ENCODE measurements around the gene GATA1.

GATA1 gene

DNA sequence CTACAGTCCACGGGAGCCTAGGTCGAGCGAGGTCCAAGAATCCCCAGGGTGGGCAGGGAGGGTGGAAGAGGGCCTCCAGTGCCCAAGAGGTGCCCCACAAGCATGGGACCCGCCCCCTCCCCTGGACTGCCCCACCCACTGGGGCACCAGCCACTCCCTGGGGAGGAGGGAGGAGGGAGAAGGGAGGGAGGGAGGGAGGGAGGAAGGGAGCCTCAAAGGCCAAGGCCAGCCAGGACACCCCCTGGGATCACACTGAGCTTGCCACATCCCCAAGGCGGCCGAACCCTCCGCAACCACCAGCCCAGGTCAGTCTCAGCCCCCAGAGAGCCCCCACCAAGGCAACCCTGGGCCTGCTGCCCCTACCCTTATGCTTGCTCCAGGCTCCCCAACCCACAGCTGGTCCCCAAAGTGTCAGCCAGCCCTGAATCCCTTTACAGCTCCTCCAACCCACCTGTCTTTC lies at the start of gene GATA1:
Gene GATA1 (plus strand): TSS at position 250 of the 460 bp plus-strand sequence. CDS start 4,520 bp downstream, outside the sequence.
- DNase-seq (ENCODE audit: insufficient read length, low spot score) = no peak
- TF ChIP-seq CTCF (IDR thresholded peaks at IDR 0.05; ENCODE audit: insufficient read depth, missing control alignments) = no peak
- no peak for FAIRE-seq

- DNase-seq (ENCODE audit: insufficient read length, low spot score) (no peak), FAIRE-seq (no peak)
- TF ChIP-seq CTCF (IDR thresholded peaks at IDR 0.05; ENCODE audit: insufficient read depth, missing control alignments) = no peak
These were observed 49.5 kb upstream of the GATA1 start for GRCh38 chrX:48736878-48737212.

- no peak for TF ChIP-seq CTCF (IDR thresholded peaks at IDR 0.05; ENCODE audit: insufficient read depth, missing control alignments)
- FAIRE-seq (no peak), DNase-seq (ENCODE audit: insufficient read length, low spot score) (peak; percentile 25)
These were observed 49.0 kb upstream of the GATA1 start for GRCh38 chrX:48737213-48737938.

- TF ChIP-seq CTCF (IDR thresholded peaks at IDR 0.05; ENCODE audit: insufficient read depth, missing control alignments) = no peak
- FAIRE-seq (no peak), DNase-seq (ENCODE audit: insufficient read length, low spot score) (no peak)
These were observed 48.5 kb upstream of the GATA1 start for GRCh38 chrX:48737940-48738339.

DNA sequence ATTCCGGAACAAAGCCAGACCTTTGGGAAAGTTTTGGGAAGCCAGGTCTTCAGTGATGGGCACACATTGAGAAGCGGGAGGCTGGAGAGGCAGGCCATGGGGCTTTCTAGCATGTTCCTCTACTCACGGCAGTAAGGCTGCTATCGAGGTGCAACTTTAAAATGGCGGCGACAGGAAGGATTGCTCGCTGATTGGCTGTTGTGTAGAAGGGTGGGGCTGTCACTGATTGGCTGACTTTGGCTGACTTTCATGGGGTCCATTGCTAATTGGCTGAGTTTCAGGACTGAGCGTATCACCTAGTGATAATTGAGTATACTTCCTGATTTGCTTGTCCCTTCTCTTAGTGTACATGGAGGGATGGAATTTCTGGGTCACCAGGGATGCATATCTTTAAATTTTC lies 44.6 kb upstream of the GATA1 start:
- FAIRE-seq (no peak), DNase-seq (ENCODE audit: insufficient read length, low spot score) (no peak)
- no peak for TF ChIP-seq CTCF (IDR thresholded peaks at IDR 0.05; ENCODE audit: insufficient read depth, missing control alignments)

DNA sequence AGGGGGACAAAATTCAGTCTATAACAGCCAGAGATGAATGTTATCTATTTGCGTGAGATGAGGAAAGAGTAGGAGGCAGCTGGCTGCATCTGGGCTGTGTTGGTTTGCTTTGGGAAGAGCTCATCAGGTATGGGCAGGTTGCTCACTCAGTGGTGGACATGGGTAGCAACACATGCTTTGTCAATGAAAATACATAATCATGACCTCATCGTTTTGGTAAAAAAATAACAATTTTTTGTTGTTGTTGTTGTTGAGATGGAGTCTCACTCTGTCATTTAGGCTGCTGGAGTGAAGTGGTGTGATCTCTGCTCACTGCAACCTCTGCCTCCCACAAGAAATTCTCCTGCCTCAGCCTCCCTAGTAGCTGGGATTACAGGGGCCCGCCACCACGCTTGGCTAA lies 41.2 kb upstream of the GATA1 start:
- FAIRE-seq (no peak), DNase-seq (ENCODE audit: insufficient read length, low spot score) (no peak)
- no peak for TF ChIP-seq CTCF (IDR thresholded peaks at IDR 0.05; ENCODE audit: insufficient read depth, missing control alignments)

GRCh38 chrX:48747415-48748016 lies 38.9 kb upstream of the GATA1 start:
- no peak for TF ChIP-seq CTCF (IDR thresholded peaks at IDR 0.05; ENCODE audit: insufficient read depth, missing control alignments)
- FAIRE-seq = no peak
- no peak for DNase-seq (ENCODE audit: insufficient read length, low spot score)

Data from D721Med (cell line).